ENCODE data around the gene MYH13. TPM values are rescaled to one million over a fixed set of nuclear protein-coding genes. Genes with fewer than 3 reads are reported as not detected.

MYH13 gene
- total and polyA plus RNA-seq, 9 of the 15 experiments (the other 6 are each of a cell fraction or from before 2014, with no cell fraction given), result 0.01 TPM; not detected in 8

- no peaks in the 10 kb centered on the region for H4K20me1 ChIP-seq (replicated peaks; ENCODE audit: control insufficient read depth, insufficient read depth, low read length)
- DNase-seq (ENCODE audit: extremely low read depth in 1 of 4, low spot score in 3 of 4), result no peak
- H3K4me3 ChIP-seq, result no peak overlapping the region
- H3K9me1 ChIP-seq (ENCODE audit: control insufficient read depth, insufficient read depth, low read length), result no peaks in the 10 kb centered on the region
- H3K4me1 ChIP-seq (replicated peaks in 1 of 2; ENCODE audit: control insufficient read depth in 2 of 2, insufficient read depth in 2 of 2, low read length in 2 of 2), result no peaks in the 10 kb centered on the region
- H3K9me3 ChIP-seq (replicated peaks; ENCODE audit: control insufficient read depth, insufficient read depth, low read depth, low read length), result no peaks in the 10 kb centered on the region
- H2AFZ ChIP-seq (ENCODE audit: low read depth, low read length), result no peak overlapping the region
- CTCF ChIA-PET (ENCODE audit: low intra/inter-chr PET ratio), result no interaction called here
- TF ChIP-seq SRSF7 (optimal IDR thresholded peaks at IDR 0.05; ENCODE audit: low read depth, low read length), result no peak
- TF ChIP-seq RAD21 (CRISPR knock-in tag; conservative IDR thresholded peaks at IDR 0.05 in 1 of 2, IDR thresholded peaks at IDR 0.05 in 1 of 2), result no peak
- TF ChIP-seq GABPB2 (CRISPR knock-in tag; conservative IDR thresholded peaks at IDR 0.05), result no peak
- no peak for TF ChIP-seq CUX1 (CRISPR knock-in tag; IDR thresholded peaks at IDR 0.05)
- no peak for TF ChIP-seq CCNT2 (IDR thresholded peaks at IDR 0.05; ENCODE audit: borderline replicate concordance, extremely low read depth, insufficient read length, low read depth, low read length)
- TF ChIP-seq CEBPZ (IDR thresholded peaks at IDR 0.05; ENCODE audit: borderline replicate concordance, low read depth, low read length), result no peak
- TF ChIP-seq NCOA2 (IDR thresholded peaks at IDR 0.05; ENCODE audit: partially characterized antibody in 2 of 2), result no peak
- no peak for TF ChIP-seq POU5F1 (IDR thresholded peaks at IDR 0.05; ENCODE audit: borderline replicate concordance, low read depth, low read length, partially characterized antibody)
- no peak for TF ChIP-seq NFATC3 (IDR thresholded peaks at IDR 0.05)
- TF ChIP-seq ZZZ3 (IDR thresholded peaks at IDR 0.05), result no peak
- no peak for ATAC-seq
- no peak for FAIRE-seq
- H3K4me2 ChIP-seq (ENCODE audit: insufficient read depth, low read length), result no peak overlapping the region
- no TSS peak for BruUV-seq (replicated peaks)
- in situ Hi-C loops (cut with MboI), result no loop called here
- no peaks in the 10 kb centered on the region for H3K36me3 ChIP-seq (ENCODE audit: control insufficient read depth, insufficient read depth, low read length)
- 0% methylated on average over 1 of the region's 1 CpG for WGBS (ENCODE audit: insufficient coverage, low coverage, missing lambda C conversion rate)
- H3K27ac ChIP-seq (ENCODE audit: extremely low read depth, low read depth, low read length), result no peak overlapping the region
- no peaks in the 10 kb centered on the region for H3K79me2 ChIP-seq (ENCODE audit: control insufficient read depth, insufficient read depth, low read length)
- no peak overlapping the region for H3K9ac ChIP-seq (ENCODE audit: insufficient read depth in 1 of 2, low read depth in 2 of 2, low read length in 2 of 2)
- intact Hi-C loops (cut with micrococcal nuclease), result no loop called here
- POLR2A ChIA-PET, result no interaction called here
- H3K27me3 ChIP-seq (ENCODE audit: control insufficient read depth in 2 of 2, insufficient read depth in 2 of 2, low read length in 2 of 2), result no peaks in the 10 kb centered on the region
Observed at GRCh38 chr17:10270258-10270657, 102.5 kb downstream of the MYH13 start.
